ENCODE data around the gene OLR1.

Gene OLR1

DNA sequence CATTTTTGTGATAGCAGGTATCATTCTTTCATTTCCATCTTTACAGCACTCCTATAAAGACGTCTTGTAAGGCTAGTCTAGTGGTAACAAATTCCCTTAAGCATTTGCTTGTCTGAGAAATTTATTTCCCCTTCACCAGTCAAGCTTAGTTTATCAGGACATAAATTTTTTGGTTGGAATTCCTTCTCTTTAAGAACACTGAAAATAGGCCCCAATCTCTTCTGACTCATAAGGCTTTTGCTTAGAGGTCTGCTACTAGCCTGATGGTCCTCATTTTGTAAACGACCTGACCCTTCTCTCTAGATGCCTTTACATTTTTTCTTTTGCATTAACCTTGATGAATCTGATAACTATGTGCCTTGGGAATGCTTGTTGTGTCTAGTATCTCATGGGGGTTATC is 20.3 kb downstream of the OLR1 start:
- no peak for FAIRE-seq

GRCh38 chr12:10147714-10148403 is 24.1 kb downstream of the OLR1 start:
- no peak for FAIRE-seq

GRCh38 chr12:10142976-10143589 is 28.8 kb downstream of the OLR1 start:
- FAIRE-seq = no peak

DNA sequence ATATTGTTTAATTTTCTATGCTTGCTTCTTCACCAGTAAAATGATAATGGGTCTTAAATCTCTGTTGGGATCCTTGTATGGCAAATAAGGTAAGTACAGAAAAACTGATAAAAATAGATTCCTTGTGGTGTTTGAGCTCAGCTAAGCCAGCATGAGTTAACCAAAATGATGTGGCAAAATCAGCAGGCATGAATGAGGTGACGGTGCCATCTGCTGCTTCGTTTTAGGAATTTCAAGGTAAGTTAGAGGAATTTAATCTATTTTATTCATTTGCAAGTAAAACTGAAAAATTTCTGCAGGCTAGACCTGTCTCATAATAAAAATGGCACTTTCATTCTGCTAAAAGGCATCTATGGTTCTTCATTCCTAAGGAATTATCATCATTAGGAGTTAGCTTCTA is 31.9 kb downstream of the OLR1 start:
- FAIRE-seq = peak; percentile 71

- no peak for FAIRE-seq
These were observed 35.2 kb downstream of the OLR1 start for GRCh38 chr12:10136637-10137205.

DNA sequence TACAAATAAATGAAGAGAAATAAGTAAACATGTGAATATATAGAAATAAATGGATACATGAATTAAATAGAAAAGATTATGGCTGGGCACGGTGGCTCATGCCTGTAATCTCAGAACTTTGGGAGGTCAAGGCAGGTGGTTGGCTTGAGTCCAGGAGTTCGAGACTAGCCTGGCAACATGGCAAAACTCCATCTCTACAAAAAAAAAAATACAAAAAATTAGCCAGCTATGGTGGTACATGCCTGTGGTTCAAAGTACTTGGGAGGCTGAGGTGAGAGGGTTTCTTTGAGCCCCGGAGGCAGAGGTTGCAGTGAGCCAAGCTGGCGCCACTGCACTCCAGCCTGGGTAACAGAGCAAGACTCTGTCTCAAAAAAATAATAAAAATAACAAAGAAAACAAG is 36.8 kb downstream of the OLR1 start:
- FAIRE-seq = no peak

DNA sequence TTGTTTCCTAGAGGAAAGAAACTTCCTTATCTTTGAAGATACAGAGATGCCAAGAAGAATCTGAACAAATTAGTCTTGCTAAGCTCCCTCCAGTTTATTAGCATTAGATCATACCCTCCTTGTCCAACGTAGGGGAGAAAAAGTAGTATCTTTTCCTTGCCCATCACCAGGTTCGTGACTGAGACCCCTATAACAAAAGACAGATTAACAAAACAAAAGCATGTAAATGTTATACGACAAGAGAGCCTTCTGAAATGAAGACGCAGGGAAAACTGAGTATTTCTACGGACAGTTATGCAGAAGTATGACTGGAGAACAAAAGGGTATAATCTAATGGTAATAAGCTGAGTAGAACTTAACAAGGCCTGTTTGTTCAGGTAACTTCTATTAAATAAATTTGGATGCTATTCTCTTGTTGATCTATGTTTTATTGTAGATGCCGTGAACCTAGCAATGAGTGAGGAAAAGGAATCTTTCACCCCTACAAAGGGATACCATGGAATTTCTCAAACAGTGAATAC is 39.0 kb downstream of the OLR1 start:
- FAIRE-seq = no peak

GRCh38 chr12:10131111-10131690 is 40.7 kb downstream of the OLR1 start:
- no peak for FAIRE-seq

GRCh38 chr12:10130042-10130441 is 41.9 kb downstream of the OLR1 start, which contains the start of gene CLEC7A:
Gene CLEC7A, minus strand, starts transcription at chr12:10130199. Its CDS starts 117 bp downstream, at chr12:10130082.
- no peak for FAIRE-seq

DNA sequence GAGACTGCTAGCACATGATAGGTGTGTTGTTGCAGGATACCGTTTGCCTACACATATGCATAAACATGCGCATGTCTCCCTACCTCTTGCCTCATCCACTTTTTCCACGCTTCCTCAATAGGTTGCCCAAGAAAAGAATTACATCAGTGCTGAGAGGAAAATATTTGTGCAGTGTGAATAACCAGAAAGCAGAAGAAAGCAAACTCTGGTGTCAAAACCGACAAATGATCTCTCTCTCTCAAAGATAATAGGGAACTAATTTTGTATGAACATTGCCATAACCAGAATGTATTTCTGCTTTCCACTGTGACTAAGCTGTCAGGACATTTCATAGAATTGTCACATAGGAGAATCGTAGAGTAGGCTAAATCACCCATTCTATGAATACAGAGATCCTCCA is 43.2 kb downstream of the OLR1 start:
- FAIRE-seq = no peak

DNA sequence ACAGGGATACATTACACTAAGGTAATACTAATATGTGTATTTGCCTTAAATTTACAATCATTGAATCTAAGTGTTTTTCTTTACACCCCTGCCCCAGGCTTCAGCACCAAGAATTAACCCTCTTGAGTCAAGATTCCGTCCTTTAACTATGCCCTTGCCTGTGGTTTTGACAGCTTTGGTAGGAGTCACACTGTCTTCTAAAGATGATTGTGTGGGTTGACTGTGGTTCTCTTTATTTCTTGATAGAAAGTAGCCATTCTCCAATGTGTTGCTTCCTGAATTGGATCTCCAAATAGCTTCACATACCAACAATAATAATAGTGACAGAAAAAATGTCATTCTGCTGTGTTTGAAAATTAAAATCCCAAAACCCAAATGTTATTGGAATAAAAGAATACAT is 45.5 kb downstream of the OLR1 start:
- no peak for FAIRE-seq

DNA sequence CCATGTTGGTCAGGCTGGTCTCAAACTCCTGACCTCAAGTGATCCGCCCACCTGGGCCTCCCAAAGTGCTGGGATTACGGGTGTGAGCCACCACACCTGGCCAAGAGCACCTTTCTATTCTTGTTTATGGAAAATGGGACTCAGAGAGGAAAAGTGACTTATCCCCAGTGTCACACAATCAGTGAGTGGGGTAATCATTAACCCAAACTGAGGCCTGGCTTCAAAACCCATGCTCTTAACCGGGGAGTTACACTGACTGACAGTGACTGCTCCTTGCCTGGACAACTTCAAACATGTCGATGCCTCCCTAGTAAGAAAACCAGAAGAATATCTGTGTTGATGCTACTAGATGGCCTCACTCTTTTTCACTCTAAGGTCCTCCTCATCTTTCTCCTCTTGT is 49.2 kb downstream of the OLR1 start:
- no peak for FAIRE-seq

DNA sequence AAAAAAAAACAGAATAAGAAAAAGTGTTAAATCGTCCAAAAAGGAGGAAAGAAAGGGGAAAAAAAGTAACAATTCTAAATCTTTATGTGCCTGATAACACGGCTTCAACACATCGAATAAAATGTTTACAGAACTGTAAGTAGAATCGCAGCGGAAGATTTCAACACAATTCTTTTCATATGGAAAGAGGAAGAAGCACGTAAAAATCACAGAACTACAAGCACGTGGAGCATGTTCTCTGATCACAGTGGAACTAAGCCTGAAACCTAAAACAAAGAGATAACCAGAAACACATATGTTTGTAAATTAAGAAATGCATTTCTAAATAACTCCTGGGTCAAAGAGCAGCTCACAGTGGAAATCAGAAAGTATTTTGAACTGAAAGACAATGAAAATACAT is 50.7 kb downstream of the OLR1 start:
- no peak for FAIRE-seq

DNA sequence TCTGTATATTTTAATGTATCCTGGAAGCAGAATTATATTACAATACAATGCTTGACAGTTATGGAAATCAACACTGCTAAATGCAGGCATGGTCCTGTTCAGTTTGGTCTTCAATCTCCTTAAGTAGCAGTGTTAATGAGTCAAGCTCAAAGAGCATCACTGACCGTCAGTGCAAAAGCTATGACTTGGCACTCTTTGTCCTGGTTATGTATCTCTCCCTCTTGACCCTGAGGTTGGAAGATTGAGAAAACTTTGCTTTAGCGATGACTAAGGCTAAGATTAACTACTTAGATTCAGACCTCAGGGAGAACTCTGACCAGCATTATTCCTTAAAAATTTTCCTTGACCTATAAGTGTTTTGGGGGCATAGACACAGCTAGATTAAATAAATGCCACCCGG is 52.9 kb downstream of the OLR1 start:
- no peak for FAIRE-seq

GRCh38 chr12:10115890-10116289 is 56.0 kb downstream of the OLR1 start:
- FAIRE-seq = no peak

GRCh38 chr12:10115311-10115710 is 56.6 kb downstream of the OLR1 start:
- FAIRE-seq = no peak

DNA sequence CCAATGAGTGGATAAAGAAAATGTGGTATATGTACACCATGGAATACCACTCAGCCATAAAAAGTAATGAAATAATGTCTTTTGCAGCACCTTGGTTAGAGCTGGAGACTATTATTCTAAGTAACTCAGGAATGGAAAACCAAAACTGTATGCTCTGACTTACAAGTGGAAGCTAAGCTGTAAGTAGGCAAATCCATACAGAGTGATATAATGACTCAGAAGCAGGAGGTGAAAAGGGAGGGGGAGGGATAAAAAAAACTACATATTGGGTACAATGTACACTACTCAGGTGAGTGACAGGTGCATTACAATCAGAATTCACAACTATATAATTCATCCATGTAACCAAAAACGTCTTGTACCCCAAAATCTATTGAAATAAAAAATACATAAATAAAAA is 58.0 kb downstream of the OLR1 start:
- FAIRE-seq = no peak

GRCh38 chr12:10113075-10113474 is 58.9 kb downstream of the OLR1 start:
- FAIRE-seq = no peak

DNA sequence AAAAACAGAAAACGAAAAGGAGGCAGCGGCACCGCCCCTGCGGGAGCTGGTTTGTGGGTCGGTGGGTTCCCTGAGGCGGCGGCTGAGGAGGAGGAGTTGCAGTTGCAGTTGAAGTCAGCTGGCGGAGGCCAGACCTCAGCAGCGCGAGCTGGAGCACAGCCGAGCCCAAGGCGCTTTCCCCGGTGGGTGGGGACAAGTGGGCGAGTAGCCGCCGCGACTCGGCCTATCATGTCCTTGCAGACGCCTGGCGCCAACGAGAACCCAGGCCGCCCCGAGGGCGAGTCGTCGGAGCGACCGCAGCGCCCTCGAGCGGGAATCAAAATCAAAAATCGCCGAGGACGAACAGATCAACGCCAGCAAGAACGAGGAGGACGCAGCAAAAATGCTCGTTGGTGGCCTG is 60.5 kb downstream of the OLR1 start:
- no peak for FAIRE-seq

- no peak for FAIRE-seq
These were observed 61.6 kb downstream of the OLR1 start for GRCh38 chr12:10110256-10110844.
